NCI-H1417 treated with DMSO at 0.1 percent for 48 hours (cell line): ENCODE measurements around the gene RPAIN.
"Not testable (repeated sequence)": the region's sequence is repeated elsewhere in the genome, so short reads cannot be mapped to it uniquely, and the experiment has no call there.

Experiments used
- DNase-seq: peaks from one replicate; lab custom pipeline; 2025; lab: John Stamatoyannopoulos, UW

Gene RPAIN

GRCh38 chr17:5430413-5430999, 10.5 kb downstream of the RPAIN start:
- no peak for DNase-seq

DNA sequence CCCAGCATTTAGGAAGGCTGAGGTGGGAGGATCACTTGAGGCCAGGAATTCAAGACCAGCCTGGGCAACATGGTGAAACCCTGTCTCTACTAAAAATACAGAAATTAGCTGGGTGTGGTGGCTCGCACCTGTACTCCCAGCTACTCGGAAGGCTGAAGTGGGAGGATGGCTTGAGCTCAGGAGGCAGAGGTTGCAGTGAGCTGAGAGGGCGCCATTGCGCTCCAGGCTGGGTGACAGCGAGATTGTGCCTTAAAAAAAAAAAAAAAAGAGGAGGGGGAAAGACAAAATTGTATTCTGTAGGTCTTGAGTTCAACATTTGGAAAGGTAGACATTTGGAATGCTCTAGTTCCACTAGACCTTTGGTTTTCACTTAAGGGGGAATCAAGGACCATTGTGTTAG, 11.3 kb downstream of the RPAIN start:
- not testable (repeated sequence) for DNase-seq

GRCh38 chr17:5431949-5432556, 12.1 kb downstream of the RPAIN start:
- DNase-seq: no peak

GRCh38 chr17:5434984-5435383, 15.0 kb downstream of the RPAIN start:
- no peak for DNase-seq

DNA sequence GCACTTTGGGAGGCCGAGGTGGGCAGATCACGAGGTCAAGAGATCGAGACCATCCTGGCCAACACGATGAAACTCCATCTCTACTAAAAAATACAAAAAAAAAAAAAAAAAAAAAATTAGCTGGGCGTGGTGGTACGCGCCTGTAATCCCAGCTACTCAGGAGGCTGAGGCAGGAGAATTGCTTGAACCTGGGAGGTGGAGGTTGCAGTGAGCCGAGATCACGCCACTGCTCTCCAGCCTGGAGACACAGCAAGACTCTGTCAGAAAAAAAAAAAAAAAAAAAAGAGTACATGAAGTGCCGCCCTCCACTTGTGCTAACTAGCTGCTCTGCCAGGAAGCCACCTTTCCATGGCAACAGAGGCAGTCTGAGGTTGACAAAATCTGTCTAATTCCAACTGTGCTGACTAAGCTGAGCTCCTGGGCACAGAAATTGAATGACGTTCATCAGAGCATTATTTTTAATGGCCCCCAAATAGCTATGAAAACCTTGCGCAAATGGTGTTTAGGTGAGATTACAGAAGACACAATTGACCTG, 15.9 kb downstream of the RPAIN start:
- DNase-seq: not testable (repeated sequence)

DNA sequence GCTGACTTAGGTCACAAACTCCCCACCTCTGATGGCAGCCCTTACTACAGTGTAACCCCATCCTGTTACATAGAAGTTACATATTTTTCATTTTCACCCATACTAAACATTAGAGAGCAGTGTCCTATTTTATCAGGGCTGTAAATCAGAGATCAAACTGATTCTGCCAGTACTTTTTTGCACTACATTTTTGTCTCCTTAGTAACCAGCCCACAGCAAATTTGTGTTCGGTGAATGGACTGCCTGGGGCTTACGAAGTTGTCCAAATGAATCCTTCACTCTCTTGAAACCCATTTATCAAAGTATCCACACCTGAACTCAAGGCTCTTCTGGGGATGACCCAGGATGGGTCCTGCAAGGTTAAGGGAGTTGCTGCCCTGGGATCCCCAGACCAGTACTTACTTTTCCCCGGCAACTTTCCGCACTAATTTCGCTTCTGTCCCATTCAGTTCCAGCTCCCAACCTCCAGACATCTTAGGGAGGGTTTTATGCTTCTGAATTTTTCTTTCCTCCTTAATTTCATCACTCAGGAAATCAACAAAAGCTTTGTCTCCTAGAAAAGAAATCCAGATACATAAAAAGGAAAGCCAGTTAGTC, 17.8 kb downstream of the RPAIN start:
- no peak for DNase-seq

DNA sequence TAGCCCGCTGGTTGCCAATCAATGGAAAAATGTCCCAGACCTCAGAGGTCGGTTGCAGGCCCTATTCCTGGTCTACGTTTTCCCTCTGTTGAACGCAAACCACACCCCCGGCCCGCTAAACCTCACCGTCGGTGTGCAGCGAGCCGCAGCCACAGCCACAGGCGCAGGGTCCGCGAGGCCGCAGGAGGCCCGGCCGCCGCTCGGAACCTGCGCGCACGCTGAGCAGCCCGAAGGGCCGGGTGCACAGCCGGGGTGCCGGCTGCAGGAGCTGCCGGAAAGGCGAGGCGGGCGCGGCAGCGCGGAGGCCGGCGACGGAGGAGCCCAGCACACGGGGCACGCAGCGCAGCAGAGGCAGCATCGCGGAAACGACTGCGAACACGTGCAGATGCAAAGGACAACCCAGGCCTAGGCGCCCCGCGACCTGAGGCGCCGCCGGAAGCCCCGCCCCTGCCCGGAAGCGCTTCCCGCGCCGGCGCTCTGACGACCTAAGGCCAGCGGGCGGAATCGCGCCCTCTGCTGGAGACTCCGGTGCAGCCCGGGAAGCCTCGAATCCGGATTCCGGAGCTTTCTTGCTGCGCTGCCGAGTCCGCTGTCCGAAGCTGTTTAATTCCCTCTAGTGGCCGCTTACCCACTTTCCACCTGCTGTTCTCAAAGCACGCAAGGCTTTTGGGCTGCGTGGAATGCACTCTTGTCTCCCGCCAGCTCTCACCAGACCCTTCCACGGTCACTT, 18.9 kb downstream of the RPAIN start, which contains the start of gene C1QBP:
TSS of gene C1QBP (minus strand) at position 440 of the 730 bp plus-strand sequence. CDS start at position 358, 82 bp downstream.
- peak; percentile 41 for DNase-seq

DNA sequence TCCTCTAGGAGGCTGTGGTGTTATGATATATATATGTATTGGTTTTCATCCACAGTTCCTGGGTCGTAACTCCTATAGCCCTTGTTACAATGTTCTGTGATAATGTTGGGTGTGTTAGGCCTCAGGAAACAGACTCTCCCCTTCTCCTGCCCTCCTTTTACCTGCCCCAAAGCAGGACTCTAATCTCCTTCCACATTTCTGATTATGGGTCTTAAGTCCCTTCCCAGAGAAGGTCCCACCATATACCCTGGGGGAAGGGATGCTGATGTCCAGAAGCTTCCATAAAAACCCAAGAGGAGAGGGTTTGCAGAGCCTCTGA, 19.4 kb downstream of the RPAIN start:
- no peak for DNase-seq

DNA sequence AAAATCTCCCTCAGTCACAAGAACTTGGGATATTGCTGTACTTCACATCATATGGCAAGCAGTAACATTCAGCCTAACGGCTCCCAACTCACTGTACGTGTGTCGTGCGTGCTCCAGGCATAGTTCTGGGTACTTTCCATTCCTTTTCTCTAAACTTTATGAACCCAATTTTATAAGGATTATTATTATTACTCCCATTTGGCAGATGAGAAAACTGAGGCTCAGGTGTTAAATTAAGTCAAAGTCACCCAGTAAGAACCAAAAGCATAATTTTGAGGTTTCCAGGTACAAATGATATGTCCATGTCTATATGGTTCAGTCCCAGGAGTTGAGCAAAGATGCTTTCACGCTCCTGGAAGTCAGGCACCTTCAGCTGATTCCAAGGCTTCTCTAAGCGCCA, 23.7 kb downstream of the RPAIN start:
- DNase-seq: no peak

DNA sequence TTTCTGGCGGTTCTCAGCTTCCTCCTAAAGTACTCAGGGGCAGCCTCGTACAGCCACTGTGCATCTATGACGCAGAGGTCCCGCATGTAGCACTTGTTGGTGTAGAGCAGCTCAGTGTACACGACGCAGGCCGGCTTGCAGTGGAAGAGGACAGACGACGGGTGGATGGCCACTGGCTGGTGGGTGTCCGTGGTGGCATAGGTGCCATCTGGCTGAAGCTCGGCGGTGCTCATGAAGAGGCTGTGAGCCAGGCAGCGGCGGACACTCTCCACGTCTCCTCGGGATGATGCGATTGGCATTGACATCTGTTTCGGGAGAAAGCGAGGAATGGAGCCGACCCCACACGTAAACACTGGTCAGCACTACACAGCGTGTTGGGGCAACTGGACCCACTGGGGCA, 24.2 kb downstream of the RPAIN start:
- no peak for DNase-seq

GRCh38 chr17:5446786-5447185, 26.8 kb downstream of the RPAIN start:
- no peak for DNase-seq

DNA sequence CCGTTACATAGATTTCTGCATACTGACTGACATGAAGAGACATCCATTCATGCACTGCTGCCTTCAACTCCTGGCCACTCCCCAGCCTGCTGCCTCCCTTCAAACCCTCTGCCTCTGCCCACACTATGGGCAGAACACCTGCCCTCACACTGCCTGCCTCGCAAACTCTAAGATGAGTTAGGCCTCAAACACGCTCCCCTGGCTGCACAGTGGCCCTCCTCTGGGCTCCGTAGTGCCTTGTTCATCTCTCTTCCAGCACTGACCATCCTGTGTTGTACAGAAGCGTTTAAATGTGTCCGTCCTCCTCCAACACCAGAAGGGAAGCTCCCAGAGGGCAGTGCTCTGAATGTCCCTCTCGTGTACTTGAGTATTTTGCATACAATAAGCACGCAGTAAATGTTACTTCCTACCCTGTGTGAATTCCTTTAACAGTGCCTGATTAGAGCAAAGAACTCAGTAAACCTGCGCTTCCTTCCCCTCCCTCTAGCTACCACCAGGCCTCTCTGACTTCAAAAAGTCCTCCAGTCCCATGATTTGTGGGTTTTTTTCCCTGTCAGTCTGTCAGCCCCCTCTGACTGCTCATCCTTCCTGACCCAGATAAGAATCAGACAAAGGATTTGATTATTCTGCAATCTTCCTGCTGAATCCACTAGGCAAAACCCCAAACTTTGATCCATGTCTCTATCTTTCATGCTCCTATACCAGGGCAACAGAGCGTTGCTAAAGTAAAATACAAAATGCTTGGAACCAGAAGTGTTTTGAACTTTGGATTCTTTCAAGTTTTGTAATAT, 44.9 kb downstream of the RPAIN start:
- DNase-seq: no peak

- no peak for DNase-seq
Observed at GRCh38 chr17:5466295-5466694, 46.3 kb downstream of the RPAIN start.

- DNase-seq: no peak
Observed at GRCh38 chr17:5467416-5467815, 47.4 kb downstream of the RPAIN start.

DNA sequence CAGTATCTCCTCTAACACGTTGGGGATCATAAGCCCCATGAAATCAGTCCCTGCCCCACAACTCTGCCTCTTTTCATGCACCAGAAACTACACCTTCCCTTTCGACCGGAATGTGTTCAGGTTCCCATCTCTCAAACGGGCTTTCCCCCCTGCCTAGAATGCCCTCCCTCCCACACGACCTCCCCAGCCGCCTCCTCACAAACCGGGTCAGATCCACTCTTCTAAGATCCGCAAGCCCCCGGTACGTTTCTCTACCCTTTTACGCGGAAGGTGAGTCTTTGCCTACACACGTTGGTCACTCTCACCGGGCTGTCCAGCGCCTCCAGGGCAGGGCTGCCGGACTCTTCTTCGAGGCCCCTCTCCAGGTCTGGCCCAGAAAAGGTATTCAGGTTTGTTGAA, 48.1 kb downstream of the RPAIN start:
- DNase-seq: no peak

DNA sequence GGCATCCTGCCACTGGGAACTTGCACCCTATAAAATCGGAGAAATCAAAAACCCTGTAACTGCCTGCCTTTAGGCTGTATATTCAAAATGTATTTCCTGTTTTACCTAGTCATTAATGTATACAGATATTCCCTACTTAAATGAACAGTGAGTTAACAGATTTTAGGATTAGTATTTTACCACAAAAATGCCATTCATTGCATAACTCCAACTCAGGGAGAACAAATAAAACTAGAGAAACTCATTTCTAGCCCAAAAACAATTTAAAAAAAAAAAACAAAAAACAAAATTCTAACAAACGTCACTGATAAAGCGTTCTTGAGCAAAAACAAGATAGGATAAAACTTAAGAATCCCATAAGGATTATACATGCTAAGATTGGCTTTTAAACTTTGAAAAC, 52.5 kb downstream of the RPAIN start:
- no peak for DNase-seq

GRCh38 chr17:5473906-5474305, 53.9 kb downstream of the RPAIN start:
- DNase-seq: no peak

DNA sequence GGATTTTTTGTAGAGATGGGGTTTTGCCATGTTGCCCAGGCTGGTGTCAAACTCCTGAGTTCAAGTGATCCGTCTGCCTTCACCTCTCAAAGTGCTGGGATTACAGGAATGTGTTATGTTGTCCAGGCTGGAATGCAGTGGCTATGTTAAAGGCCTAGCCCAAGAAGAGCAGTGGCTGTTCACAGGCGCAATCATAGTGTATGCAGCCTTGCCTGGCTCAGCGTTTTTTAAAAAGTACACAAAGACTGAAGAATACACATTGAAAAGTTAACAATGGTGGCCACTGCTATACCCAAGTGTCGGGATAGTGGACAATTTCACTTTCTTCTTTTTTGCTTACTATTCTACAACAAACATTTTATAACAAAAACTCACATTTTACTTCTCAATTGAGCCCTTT, 59.0 kb downstream of the RPAIN start:
- no peak for DNase-seq

DNA sequence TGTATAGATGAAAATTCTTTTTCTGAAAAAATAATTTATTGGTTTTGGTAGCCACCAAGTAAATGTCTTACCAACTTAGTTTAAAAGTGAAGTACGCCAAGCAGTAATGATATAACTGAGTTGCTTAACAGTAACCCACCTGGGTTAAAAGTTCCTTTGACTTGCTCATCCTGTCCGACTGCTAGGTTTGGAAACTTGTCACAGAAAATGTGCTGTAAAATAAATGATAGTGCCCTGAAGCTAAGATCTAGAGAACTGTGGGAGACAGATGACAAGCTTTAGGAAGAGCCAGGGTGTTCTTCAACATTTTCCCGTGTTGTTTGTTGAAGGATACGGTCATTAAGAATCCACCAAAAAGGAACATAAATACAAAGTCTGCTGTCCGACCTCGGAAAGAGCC, 61.0 kb downstream of the RPAIN start:
- DNase-seq: no peak

DNA sequence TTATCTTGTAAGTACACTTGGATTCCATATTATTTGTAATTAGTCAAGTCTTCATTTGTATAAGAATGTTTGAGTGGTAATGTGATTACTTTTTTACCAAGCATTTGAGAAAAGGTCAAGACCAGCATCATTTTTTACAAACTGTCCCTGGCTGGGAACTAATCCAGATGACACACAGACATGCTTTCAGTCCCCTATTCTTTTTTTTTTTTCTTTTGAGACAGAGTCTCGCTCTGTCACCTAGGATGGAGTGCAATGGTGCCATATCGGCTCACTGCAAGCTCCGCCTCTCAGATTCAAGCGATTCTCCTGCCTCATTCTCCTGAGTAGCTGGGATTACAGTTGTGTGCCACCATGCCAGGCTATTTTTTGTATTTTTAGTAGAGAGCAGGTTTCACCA, 61.5 kb downstream of the RPAIN start:
- DNase-seq: no peak
